Middle frontal gyrus (tissue), 1 donor: ENCODE measurements around the gene TMEM218.

Experiments used
- DNase-seq: peaks from one replicate; pipeline ENCODE4 v3.0.0-alpha.2; 2015; ENCODE audit warnings: low spot score; ENCODE audit errors: extremely low spot score

Gene TMEM218

GRCh38 chr11:125129316-125129993 is 18.0 kb upstream of the TMEM218 start:
- no peak for DNase-seq

- no peak for DNase-seq
These were observed 17.0 kb upstream of the TMEM218 start for GRCh38 chr11:125128450-125128849.

- no peak for DNase-seq
These were observed 13.2 kb upstream of the TMEM218 start for GRCh38 chr11:125124618-125124992.

GRCh38 chr11:125123947-125124617 is 12.7 kb upstream of the TMEM218 start:
- no peak for DNase-seq

GRCh38 chr11:125123194-125123946 is 11.9 kb upstream of the TMEM218 start:
- no peak for DNase-seq

GRCh38 chr11:125117429-125117828 is 6.0 kb upstream of the TMEM218 start:
- DNase-seq = no peak

- DNase-seq = no peak
These were observed 3.1 kb upstream of the TMEM218 start for GRCh38 chr11:125114518-125114917.

- no peak for DNase-seq
These were observed 780 bp upstream of the TMEM218 start for GRCh38 chr11:125112208-125112604.

- no peak for DNase-seq
These were observed 454 bp downstream of the TMEM218 start for GRCh38 chr11:125111001-125111342.

GRCh38 chr11:125110506-125110905 is 920 bp downstream of the TMEM218 start:
- DNase-seq = no peak

GRCh38 chr11:125108469-125108868 is 3.0 kb downstream of the TMEM218 start:
- DNase-seq = no peak

- no peak for DNase-seq
These were observed 5.5 kb downstream of the TMEM218 start for GRCh38 chr11:125105926-125106325.

GRCh38 chr11:125102510-125102909 is 8.9 kb downstream of the TMEM218 start:
- DNase-seq = no peak

GRCh38 chr11:125102025-125102424 is 9.4 kb downstream of the TMEM218 start:
- no peak for DNase-seq

GRCh38 chr11:125101596-125101995 is 9.8 kb downstream of the TMEM218 start:
- DNase-seq = no peak

GRCh38 chr11:125100136-125100535 is 11.3 kb downstream of the TMEM218 start:
- no peak for DNase-seq

- no peak for DNase-seq
These were observed 16.7 kb downstream of the TMEM218 start for GRCh38 chr11:125094731-125095130.

GRCh38 chr11:125093502-125093901 is 17.9 kb downstream of the TMEM218 start:
- no peak for DNase-seq

- DNase-seq = no peak
These were observed 18.8 kb downstream of the TMEM218 start for GRCh38 chr11:125092669-125093068.

GRCh38 chr11:125091877-125092664 is 19.4 kb downstream of the TMEM218 start:
- DNase-seq = no peak

GRCh38 chr11:125091247-125091876 is 20.1 kb downstream of the TMEM218 start:
- DNase-seq = peak; percentile 31
